Sciatic nerve (tissue), 2 donors: ENCODE results near the gene PCED1B. TPM values are rescaled to one million over a fixed set of nuclear protein-coding genes. Genes with fewer than 3 reads are reported as not detected.
"Not testable (repeated sequence)": the region's sequence is repeated elsewhere in the genome, so short reads cannot be mapped to it uniquely, and the experiment has no call there.

Experiments used
- ATAC-seq: fragments of 200-7000 bp; cut with Tn5 transposase; one replicate; pipeline ENCODE4 v1.9.1; 2020; ENCODE audit warnings: mild to moderate bottlenecking, moderate library complexity
- DNase-seq: peaks from one replicate; pipeline ENCODE4 v3.0.0-alpha.2; 2020; ENCODE audit warnings: low spot score
- intact Hi-C: fragments of 100-400 bp; cut with DNase I; formaldehyde crosslinking; loops from one replicate; pipeline ENCODE4 v1.14.2; 2022
- total RNA-seq: library from RNA; stranded (reverse); fragmentation: NEBNext Ultra II Directional; extraction: Animal tissue kit (Norgen Biotek cat#: 25700); gene quantifications from one replicate; pipeline ENCODE4 v1.2.1, GENCODE V29; 2021
- donor health status: DM: no; HTN: no; CAD: no.
- donor health status: DM: no; HTN: no; CAD: no.

Gene PCED1B, protein sequence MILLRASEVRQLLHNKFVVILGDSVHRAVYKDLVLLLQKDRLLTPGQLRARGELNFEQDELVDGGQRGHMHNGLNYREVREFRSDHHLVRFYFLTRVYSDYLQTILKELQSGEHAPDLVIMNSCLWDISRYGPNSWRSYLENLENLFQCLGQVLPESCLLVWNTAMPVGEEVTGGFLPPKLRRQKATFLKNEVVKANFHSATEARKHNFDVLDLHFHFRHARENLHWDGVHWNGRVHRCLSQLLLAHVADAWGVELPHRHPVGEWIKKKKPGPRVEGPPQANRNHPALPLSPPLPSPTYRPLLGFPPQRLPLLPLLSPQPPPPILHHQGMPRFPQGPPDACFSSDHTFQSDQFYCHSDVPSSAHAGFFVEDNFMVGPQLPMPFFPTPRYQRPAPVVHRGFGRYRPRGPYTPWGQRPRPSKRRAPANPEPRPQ
- 5.0 TPM for total RNA-seq

DNA sequence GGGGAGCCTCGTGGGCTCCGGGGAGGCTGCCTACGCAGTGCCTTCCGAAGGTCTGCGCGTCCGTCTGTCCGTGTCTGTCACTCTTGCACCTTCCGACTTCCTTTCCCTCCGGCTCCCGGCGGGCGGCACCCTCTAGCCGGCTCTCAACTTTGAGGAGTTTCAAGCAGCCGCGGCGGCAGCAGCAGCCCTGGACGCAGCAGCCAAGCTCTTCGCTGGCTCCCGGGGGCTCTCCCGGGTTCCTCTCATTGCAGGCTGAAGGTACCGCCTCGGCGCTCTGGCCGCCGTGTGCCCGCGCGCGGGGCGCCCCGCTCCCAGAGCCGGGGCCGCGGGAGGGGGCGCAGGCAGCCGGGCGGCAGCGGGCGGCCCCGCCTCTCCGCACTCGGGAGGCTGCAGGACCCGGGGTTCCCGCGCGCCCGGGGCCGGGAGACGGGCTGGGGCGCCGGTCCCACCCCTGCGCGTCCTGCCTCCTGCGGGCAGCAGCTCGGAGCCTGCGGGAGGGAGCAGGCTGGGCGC is at the start of gene PCED1B, which contains the start of gene AMIGO2:
PCED1B (plus strand) TSS at position 154 of the 513 bp plus-strand sequence. CDS start 155,443 bp downstream, outside the sequence.
AMIGO2 (minus strand) TSS at position 492 of the 513 bp plus-strand sequence. CDS start 957 bp downstream, outside the sequence.
- intact Hi-C loops = no loop called here
- DNase-seq (peak; percentile 86), ATAC-seq (peak; percentile 84)

DNA sequence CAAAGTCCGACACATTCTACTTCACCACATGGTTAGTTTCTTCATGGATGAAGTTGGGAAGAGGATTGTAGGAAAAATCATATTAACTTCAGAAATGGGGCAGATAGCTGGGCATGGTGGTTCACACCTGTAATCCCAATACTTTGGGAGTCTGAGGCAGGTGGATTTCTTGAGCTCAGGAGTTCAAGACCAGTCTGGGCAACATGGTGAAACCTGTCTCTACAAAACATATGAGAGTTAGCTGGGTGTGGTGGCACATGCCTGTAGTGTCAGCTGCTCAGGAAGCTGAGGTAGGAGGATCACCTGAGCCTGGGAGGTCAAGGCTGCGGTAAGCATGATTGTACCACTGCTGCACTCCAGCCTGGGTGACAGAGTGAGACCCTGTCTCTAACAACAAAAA is 49.5 kb upstream of the PCED1B start:
- ATAC-seq (no peak), DNase-seq (no peak)
- intact Hi-C loops = no loop called here

DNA sequence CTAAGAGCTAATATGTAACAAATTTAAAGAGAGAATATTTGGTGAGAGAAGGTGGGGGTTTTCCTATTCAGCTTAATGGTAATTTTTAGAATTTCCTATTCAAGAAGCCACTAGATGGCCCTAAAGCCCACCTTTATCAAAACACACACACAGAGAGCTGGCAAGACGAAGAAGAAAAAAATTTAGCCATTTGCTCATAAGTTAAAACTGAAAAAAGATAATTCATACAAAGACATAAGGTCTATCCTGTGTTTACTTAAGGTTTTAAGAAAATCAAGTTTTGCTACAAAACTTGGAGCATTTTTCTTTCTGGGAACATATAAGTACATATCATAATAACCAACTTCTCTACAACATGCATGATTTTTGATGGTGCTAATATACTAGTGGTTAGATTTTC is 46.8 kb upstream of the PCED1B start:
- ATAC-seq (peak; percentile 72), DNase-seq (no peak)
- intact Hi-C loops = no loop called here

DNA sequence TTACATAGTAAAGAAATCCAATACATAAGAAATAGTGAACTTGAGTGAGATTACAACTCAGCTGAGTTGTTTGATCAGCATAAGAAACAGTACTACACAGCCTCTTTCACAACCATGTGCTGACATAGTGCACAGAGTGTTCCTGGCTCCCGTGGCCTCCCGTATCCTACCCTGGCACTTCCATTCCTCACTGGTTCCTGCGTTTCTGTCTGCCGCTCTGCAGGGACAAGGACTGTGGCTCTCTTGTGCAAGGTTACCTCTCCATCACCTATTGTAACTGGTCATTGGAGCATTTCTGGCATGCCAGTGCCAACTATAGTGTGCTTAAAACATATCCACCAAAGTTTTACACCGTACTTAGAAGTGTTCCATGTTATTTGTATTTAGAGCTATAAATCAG is 46.3 kb upstream of the PCED1B start:
- DNase-seq (no peak), ATAC-seq (peak; percentile 73)
- intact Hi-C loops = no loop called here

DNA sequence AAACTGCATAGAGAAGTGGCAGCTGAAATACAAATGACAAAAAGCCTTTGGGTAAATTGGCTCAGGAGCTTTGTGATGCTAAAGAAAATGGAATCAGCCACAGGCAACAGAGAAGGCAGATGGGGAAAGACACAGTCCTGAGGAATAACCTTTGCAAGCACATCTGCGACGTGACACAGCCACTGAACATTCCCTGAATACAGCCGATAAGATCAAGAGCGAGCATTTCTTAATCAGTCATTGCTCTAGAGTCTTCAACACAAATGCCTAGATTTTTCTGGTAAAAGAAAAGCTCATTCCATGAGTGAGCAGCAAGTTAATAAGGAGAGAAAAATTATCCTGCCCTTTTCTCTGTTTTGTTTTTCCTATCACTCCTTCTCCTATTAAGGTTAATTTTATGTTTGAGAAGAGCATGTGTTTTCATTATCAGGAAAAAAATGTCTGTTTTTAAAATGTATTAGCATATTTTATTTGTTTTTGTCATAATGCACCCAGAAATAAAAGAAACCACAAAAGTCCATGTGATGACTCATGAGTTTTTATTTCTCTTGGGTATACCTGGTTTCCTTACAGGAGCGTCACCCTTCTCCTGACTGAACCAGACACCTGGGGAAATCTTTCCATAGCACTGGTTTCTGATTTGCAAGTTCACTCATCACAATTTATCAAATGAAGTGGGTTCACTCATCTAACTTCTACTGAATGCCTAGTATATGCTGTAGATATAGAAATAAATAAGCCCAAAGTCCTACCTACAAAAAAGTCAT is 45.4 kb upstream of the PCED1B start:
- intact Hi-C loops = no loop called here
- ATAC-seq (no peak), DNase-seq (no peak)

DNA sequence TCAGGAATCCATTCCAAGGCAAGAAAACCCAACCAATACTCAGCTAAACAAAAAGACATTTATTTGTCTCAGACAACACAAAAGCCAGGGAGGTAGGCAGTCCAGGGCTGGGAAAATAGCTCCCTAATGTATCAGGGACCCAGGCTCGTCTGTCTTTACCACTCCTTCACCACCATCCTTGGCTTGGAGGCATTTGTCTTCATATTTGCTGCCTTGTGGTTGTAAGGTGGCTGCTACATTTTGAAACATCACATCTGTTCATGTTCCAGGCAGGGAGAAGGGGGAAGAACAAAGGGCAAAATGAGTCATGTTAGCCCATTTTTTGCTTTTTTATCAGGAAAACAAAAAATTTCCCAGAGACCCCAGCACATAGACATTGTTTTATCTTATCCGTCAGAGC is 44.8 kb upstream of the PCED1B start:
- DNase-seq (no peak), ATAC-seq (no peak)
- intact Hi-C loops = no loop called here

DNA sequence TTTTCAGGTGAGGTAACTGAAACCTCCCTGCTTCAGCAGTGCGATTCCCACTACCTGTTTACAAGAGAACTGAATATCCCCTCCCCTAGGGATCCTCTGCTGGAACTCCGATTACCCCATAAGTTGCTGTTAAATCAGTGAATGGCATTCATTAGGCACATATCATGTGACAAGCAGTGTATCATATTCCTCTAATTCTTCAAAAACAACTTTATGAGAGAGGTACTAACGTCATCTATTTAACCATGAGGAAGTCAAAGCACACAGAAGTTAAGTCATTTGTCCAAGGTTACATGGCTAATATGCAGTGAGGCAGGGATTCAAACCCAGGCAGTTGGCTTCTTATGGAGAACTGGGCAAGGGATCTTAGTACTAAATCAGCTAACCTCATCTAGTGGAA is 43.9 kb upstream of the PCED1B start:
- DNase-seq = no peak
- intact Hi-C loops = no loop called here
- no peak for ATAC-seq

DNA sequence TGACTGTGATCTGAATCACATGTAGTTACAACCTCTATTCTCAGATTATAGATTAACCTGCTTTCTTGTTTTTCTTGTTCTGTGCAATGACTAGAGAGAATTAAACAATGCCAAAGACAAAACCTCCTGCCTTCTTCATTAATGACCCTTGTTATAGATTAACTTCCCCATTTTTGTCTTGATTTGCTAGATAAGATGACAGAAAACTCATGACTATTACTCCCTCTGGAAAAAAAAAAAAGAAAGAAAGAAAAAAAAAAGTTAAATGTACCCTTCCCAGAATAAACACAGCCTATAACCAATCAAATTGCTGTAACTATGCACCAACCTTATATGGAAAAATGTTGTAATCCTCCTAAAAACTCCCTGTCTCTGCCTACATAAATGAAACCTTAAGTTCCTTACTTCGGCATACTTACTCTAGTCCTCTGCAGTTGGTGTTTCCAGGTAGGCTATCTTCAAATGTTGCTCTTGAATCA is 41.1 kb upstream of the PCED1B start:
- intact Hi-C loops = no loop called here
- ATAC-seq (no peak), DNase-seq (no peak)

DNA sequence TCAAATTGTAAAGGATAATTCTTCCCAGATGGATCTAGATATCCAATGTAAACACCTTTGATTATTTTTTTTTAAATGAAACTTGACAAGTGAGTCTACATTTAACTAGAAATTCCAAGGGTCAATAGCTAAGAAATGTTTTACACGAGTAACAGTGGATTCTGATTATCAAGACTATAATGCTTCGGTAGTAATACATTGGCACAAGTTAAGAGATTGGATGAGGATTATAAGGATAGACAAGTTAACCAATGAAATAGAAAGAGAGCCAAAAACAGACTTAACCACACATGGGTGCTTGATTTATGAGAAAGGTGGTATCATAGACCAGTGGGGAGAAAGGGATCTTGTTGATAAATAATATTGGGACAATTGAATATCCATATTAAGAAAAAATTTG is 40.3 kb upstream of the PCED1B start:
- ATAC-seq = no peak
- intact Hi-C loops = no loop called here
- no peak for DNase-seq

DNA sequence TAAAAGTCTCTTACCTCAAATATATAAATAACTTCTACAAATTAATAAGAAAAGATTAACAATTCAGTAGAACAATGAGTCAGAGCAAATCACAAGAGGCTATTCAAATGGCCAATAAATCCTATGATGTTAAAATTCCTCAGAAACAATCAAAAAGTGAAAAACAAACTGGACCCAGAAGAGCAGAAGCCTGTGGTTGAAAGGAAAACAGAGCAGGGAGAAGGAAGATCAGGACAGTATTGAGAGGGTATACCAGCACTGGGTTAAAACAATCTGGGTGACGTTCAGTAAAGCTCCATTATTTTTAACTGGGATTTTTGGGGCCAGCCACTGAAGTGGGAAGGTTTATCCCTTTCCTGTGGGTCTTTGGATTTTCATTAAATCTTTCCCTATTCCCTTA is 39.7 kb upstream of the PCED1B start:
- ATAC-seq = no peak
- no peak for DNase-seq
- intact Hi-C loops = no loop called here

DNA sequence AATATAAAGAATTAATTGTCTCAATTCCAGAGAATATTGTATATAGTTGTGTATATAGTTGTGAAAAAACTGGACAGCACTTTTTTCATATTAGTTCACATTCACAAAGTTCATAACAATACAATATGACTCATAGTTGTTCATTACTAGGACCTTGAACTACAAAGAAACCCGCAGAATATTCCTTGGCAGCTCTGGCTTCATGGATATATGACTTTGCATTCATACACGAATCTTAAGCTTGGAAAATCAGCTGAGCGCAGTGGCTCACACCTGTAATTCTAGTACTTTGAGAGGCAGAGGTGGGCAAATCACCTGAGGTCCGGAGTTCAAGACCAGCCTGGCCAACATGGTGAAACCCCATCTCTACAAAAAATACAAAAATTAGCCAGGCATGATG is 38.1 kb upstream of the PCED1B start:
- DNase-seq (no peak), ATAC-seq (no peak)
- intact Hi-C loops = no loop called here

DNA sequence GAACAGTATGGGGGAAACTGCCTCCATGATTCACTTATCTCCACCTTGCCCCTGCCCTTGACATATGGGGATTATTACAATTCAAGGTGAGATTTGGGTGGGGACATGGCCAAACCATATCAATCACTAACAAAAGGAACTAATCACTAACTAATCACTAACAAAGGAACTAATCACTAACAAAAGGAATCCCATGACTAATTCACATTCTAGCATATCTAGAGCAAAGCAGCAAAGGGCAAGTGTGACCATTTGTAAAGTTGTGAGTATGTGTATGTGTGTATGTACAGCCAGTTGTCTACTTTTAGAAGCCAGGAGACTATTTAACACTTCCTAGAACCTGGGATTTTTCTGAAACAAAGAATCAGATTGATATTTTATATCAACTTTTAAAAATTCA is 30.9 kb upstream of the PCED1B start:
- DNase-seq (no peak), ATAC-seq (no peak)
- intact Hi-C loops = no loop called here

DNA sequence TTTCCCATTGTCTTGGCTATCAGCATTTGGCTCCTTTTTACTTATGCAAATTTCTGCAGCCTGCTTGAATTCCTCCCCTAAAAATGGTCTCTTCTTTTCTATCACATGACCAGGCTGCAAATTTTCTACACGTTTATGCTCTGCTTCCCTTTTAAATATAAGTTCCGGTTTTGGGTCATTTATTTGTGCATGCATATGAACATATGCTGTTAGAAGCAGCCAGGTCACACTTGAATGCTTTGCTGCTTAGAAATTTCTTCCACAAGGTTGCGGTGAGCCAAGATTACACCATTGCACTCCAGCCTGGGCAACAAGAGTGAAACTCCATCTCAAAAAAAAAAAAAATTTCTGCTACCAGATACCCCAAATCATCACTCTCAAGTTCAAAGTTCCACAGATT is 28.1 kb upstream of the PCED1B start:
- ATAC-seq, intact Hi-C loops, DNase-seq: not testable (repeated sequence)

DNA sequence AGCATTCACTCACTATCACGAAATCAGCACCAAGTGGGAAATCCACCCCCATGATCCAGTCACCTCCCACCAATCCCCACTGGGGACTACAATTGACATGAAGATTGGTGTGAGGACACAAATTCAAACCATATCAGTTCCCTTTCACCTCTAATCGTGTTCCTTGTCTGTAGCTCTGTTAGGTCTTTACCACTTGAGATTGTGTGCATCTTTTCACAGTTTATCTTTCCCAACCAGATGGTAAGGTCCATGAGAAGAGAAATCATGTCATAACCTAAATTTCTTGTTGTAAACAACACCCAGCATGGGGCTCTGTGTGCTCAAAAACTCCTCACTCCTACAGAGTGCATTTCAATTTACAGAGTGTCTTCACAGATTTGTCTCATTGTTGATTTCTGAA is 27.1 kb upstream of the PCED1B start:
- intact Hi-C loops = no loop called here
- no peak for DNase-seq
- no peak for ATAC-seq

DNA sequence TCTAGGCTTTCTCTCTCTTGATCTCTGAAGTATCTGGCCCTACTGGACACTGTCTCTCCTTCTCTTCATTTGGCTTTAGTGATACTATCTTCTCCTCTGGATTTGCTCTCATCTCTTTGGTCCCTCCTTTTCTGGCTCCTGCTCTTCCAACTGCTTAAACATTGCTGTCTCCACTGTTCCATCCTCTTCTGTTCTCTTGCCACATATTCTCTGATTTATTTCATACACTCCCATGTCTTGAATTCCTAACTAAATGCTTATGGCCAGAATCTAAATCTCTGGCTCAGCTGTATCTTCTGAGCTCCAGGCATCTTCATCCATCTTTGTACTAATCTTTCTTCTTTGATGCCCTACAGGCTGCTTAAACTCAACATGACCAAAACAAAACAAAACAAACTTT is 25.5 kb upstream of the PCED1B start:
- ATAC-seq (no peak), DNase-seq (no peak)
- intact Hi-C loops = no loop called here

DNA sequence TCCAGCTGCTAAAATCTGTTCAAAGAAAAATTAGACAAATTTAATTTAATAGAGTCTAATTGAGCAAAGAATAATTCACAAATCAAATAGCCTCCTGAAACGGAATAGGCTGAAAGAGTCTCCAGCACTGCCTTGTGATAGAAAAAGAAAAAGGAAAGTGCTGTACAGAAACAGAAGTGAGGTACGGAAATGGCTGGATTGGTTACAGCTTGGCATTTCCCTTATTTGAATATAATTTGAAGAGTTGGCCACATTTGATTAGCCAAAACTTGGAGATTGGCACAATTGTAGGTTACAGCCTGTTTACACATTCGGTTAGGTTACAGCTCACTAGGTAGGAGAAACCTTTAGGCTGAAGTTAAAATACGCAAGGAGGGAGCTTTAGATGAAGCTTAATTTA is 24.8 kb upstream of the PCED1B start:
- intact Hi-C loops = no loop called here
- ATAC-seq (no peak), DNase-seq (no peak)

DNA sequence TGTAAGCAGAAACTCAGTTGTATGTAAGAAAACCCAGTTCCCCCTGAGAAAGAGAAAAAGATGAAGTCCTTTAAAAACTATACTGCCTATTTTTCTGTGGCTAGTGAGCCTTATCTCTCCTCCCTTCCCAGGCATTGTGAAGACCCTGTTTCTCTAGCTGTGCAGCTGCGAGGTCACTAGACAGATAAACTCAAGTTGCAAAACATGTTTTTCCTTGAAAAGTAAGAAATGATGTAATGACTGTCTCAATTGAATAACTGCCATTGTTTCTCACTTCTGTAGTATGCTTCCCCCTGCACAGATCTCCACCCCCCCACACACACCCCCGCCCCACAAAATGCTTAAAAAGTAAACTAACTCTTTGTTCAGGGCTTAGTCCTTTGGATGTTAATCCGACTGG is 23.6 kb upstream of the PCED1B start:
- ATAC-seq, DNase-seq, intact Hi-C loops: not testable (repeated sequence)

DNA sequence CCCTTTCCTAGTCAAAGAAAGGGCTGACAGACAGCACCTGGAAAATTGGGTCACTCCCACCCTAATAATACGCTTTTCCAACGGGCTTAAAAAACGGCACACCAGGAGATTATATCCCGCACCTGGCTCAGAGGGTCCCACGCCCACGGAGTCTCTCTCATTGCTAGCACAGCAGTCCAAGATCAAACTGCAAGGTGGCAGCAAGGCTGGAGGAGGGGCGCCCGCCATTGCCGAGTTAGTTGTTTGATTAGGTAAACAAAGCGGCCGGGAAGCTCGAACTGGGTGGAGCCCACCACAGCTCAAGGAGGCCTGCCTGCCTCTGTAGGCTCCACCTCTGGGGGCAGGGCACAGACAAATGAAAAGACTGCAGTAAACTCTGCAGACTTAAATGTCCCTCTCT is 22.5 kb upstream of the PCED1B start:
- ATAC-seq, intact Hi-C loops, DNase-seq: not testable (repeated sequence)

DNA sequence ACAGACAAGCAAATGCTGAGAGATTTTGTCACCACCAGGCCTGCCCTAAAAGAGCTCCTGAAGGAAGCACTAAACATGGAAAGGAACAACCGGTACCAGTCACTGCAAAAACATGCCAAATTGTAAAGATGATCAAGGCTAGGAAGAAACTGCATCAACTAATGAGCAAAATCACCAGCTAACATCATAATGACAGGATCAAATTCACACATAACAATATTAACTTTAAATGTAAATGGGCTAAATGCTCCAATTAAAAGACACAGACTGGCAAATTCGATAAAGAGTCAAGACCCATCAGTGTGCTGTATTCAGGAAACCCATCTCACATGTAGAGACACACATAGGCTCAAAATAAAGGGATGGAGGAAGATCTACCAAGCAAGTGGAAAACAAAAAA is 20.8 kb upstream of the PCED1B start:
- intact Hi-C loops, ATAC-seq, DNase-seq: not testable (repeated sequence)

DNA sequence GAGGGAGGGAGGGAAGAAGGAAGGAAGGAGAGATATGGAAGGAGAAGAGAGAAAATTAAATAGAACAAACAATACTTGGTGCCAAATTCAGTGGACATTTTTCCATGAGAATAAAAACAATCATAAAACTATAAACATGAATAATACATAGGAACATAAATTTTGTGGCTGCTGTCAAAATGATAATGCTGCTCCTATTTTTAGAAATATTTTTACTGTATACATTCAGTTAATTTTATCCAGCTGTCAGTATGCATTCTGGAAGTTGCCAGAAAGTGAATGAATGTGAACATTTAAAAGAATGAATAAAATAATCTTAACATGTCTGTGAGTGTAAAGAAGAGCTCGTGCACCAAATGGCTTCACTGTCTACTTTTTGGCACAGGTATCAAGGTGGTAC is 13.9 kb upstream of the PCED1B start:
- DNase-seq = no peak
- intact Hi-C loops = no loop called here
- ATAC-seq = no peak
